ENCODE results near the gene PPP6R1. TPM values are rescaled to one million over a fixed set of nuclear protein-coding genes. Genes with fewer than 3 reads are reported as not detected.
A peak's percentile ranks its signal among the peaks of the same experiment; 100 is the strongest.

Gene PPP6R1
- total and polyA plus RNA-seq, 7 experiments from 2014 or later = 39.3 to 223 (median 156) TPM

GRCh38 chr19:55299991-55300390, 41.2 kb upstream of the PPP6R1 start:
- Mint-ChIP-seq H3K27me3 (peaks cover 0 to 3% (median 0%) of the 10 kb centered on the region in 5 donors), H3K9me3 (no peaks in the 10 kb centered on the region), H3K27ac (no peak overlapping the region), H3K4me3 (no peak overlapping the region), H3K36me3 (no peaks in the 10 kb centered on the region), H3K4me1 (peaks cover 0 to 11% (median 6%) of the 10 kb centered on the region in 7 donors)
- Histone ChIP-seq H3K9me3 (ENCODE audit: control insufficient read depth in 2 of 3, low read length in 3 of 3) (no peaks in the 10 kb centered on the region), H3K4me1 (ENCODE audit: control insufficient read depth in 2 of 2, insufficient read depth in 2 of 2, low read length in 2 of 2) (peaks cover 5 to 10% of the 10 kb centered on the region in 2 donors), H3K27me3 (ENCODE audit: control insufficient read depth in 2 of 2, insufficient read depth in 2 of 2, low read length in 2 of 2) (no peaks in the 10 kb centered on the region), H3K27ac (ENCODE audit: low read depth, low read length) (no peak overlapping the region), H3K36me3 (ENCODE audit: control insufficient read depth in 2 of 3, insufficient read depth in 3 of 3, low read length in 3 of 3) (no peaks in the 10 kb centered on the region), H3K4me3 (ENCODE audit: low read length) (no peak overlapping the region)
- ATAC-seq (no peak), DNase-seq (no peak)
- intact Hi-C loops (cut with micrococcal nuclease) = loop anchor here (2.0 to 10.0 kb wide), 4 partner anchors 107 to 418 kb away; partner anchors contain the start of genes TNNT1 (in 1 of the 2) and UBE2S (in 1 of the 2)
- ChIA-PET POLR2A (interaction anchor here (2.4 kb wide), 1 partner anchor 41 kb away, joined by 11 read pairs; the partner anchor contains the start of gene PPP6R1), CTCF (interaction anchor here (3.0 kb wide), 1 partner anchor 39 kb away, joined by 12 read pairs; the partner anchor contains the start of gene KMT5C)

GRCh38 chr19:55297267-55297666, 38.5 kb upstream of the PPP6R1 start:
- H3K9me3 ChIP-seq (ENCODE audit: control insufficient read depth in 2 of 3, low read length in 3 of 3) = no peaks in the 10 kb centered on the region
- no peak for DNase-seq

GRCh38 chr19:55289117-55289796, 30.4 kb upstream of the PPP6R1 start:
- no peaks in the 10 kb centered on the region for H3K9me3 Mint-ChIP-seq
- POLR2A ChIA-PET = interaction anchor here (1.6 kb wide), 1 partner anchor 34 kb away, joined by 4 read pairs; no protein-coding TSS in a partner anchor
- H3K27ac Mint-ChIP-seq = no peak overlapping the region
- intact Hi-C loops (cut with micrococcal nuclease) = no loop called here
- H3K27me3 Mint-ChIP-seq = no peaks in the 10 kb centered on the region
- Histone ChIP-seq H3K9me3 (ENCODE audit: control insufficient read depth in 2 of 3, low read length in 3 of 3) (no peaks in the 10 kb centered on the region), H3K27me3 (ENCODE audit: control insufficient read depth in 2 of 2, insufficient read depth in 2 of 2, low read length in 2 of 2) (no peaks in the 10 kb centered on the region), H3K36me3 (ENCODE audit: control insufficient read depth in 2 of 3, insufficient read depth in 3 of 3, low read length in 3 of 3) (no peaks in the 10 kb centered on the region), H3K4me3 (ENCODE audit: low read length) (no peak overlapping the region), H3K27ac (ENCODE audit: low read depth, low read length) (no peak overlapping the region), H3K4me1 (ENCODE audit: control insufficient read depth in 2 of 2, insufficient read depth in 2 of 2, low read length in 2 of 2) (no peaks in the 10 kb centered on the region)
- H3K4me1 Mint-ChIP-seq = peaks cover 0 to 9% (median 5%) of the 10 kb centered on the region in 7 donors
- ATAC-seq (no peak), DNase-seq (no peak)
- no peak overlapping the region for H3K4me3 Mint-ChIP-seq
- CTCF ChIA-PET = no interaction called here
- no peaks in the 10 kb centered on the region for H3K36me3 Mint-ChIP-seq

More at GRCh38 chr19:55297267-55297666, 38.5 kb upstream of the PPP6R1 start:
- Histone ChIP-seq H3K27ac (ENCODE audit: low read depth, low read length) (no peak overlapping the region), H3K4me1 (ENCODE audit: control insufficient read depth in 2 of 2, insufficient read depth in 2 of 2, low read length in 2 of 2) (peaks cover 5 to 10% of the 10 kb centered on the region in 2 donors), H3K27me3 (ENCODE audit: control insufficient read depth in 2 of 2, insufficient read depth in 2 of 2, low read length in 2 of 2) (no peaks in the 10 kb centered on the region), H3K36me3 (ENCODE audit: control insufficient read depth in 2 of 3, insufficient read depth in 3 of 3, low read length in 3 of 3) (no peaks in the 10 kb centered on the region), H3K4me3 (ENCODE audit: low read length) (no peak overlapping the region)
- no peak overlapping the region for H3K27ac Mint-ChIP-seq
- no peak for ATAC-seq
- peaks cover 0 to 3% (median 0%) of the 10 kb centered on the region in 5 donors for H3K27me3 Mint-ChIP-seq
- ChIA-PET CTCF (no interaction called here), POLR2A (interaction anchor here (2.4 kb wide), 1 partner anchor 38 kb away, joined by 11 read pairs; the partner anchor contains the start of gene PPP6R1)
- H3K36me3 Mint-ChIP-seq = no peaks in the 10 kb centered on the region
- no peak overlapping the region for H3K4me3 Mint-ChIP-seq
- no peaks in the 10 kb centered on the region for H3K9me3 Mint-ChIP-seq
- peaks cover 0 to 10% (median 6%) of the 10 kb centered on the region in 7 donors for H3K4me1 Mint-ChIP-seq
- intact Hi-C loops (cut with micrococcal nuclease) = no loop called here

- CTCF ChIA-PET = no interaction called here
- H3K4me3 Mint-ChIP-seq = no peak overlapping the region
Measured at GRCh38 chr19:55287361-55288079, 28.7 kb upstream of the PPP6R1 start.

GRCh38 chr19:55285229-55285890, 26.5 kb upstream of the PPP6R1 start:
- H3K4me1 Mint-ChIP-seq = peaks cover 6 to 27% (median 22%) of the 10 kb centered on the region in 7 donors
- Histone ChIP-seq H3K27me3 (ENCODE audit: control insufficient read depth in 2 of 2, insufficient read depth in 2 of 2, low read length in 2 of 2) (no peaks in the 10 kb centered on the region), H3K4me1 (ENCODE audit: control insufficient read depth in 2 of 2, insufficient read depth in 2 of 2, low read length in 2 of 2) (peaks cover 4 to 6% of the 10 kb centered on the region in 2 donors), H3K9me3 (ENCODE audit: control insufficient read depth in 2 of 3, low read length in 3 of 3) (no peaks in the 10 kb centered on the region), H3K36me3 (ENCODE audit: control insufficient read depth in 2 of 3, insufficient read depth in 3 of 3, low read length in 3 of 3) (no peaks in the 10 kb centered on the region), H3K27ac (ENCODE audit: low read depth, low read length) (no peak overlapping the region), H3K4me3 (ENCODE audit: low read length) (no peak overlapping the region)
- H3K27ac Mint-ChIP-seq = peak overlapping the region in 1 of 9 donors; percentile 8
- H3K27me3 Mint-ChIP-seq = peaks cover 0 to 9% (median 0%) of the 10 kb centered on the region in 5 donors
- DNase-seq = no peak
- no peak for ATAC-seq
- no peaks in the 10 kb centered on the region for H3K9me3 Mint-ChIP-seq
- H3K36me3 Mint-ChIP-seq = no peaks in the 10 kb centered on the region
- ChIA-PET CTCF (interaction anchor here (1.0 kb wide), 1 partner anchor 17 kb away, joined by 3 read pairs; no protein-coding TSS in a partner anchor), POLR2A (no interaction called here)
- intact Hi-C loops (cut with micrococcal nuclease) = no loop called here
- H3K4me3 Mint-ChIP-seq = peak overlapping the region in 3 of 10 donors; percentile 8 to 62 (median 20)

More at GRCh38 chr19:55287361-55288079, 28.7 kb upstream of the PPP6R1 start:
- Histone ChIP-seq H3K27me3 (ENCODE audit: control insufficient read depth in 2 of 2, insufficient read depth in 2 of 2, low read length in 2 of 2) (no peaks in the 10 kb centered on the region), H3K36me3 (ENCODE audit: control insufficient read depth in 2 of 3, insufficient read depth in 3 of 3, low read length in 3 of 3) (no peaks in the 10 kb centered on the region), H3K27ac (ENCODE audit: low read depth, low read length) (no peak overlapping the region), H3K4me3 (ENCODE audit: low read length) (no peak overlapping the region), H3K4me1 (ENCODE audit: control insufficient read depth in 2 of 2, insufficient read depth in 2 of 2, low read length in 2 of 2) (no peaks in the 10 kb centered on the region), H3K9me3 (ENCODE audit: control insufficient read depth in 2 of 3, low read length in 3 of 3) (no peaks in the 10 kb centered on the region)
- Mint-ChIP-seq H3K36me3 (no peaks in the 10 kb centered on the region), H3K27me3 (peaks cover 0 to 9% (median 0%) of the 10 kb centered on the region in 5 donors), H3K4me1 (peaks cover 0 to 22% (median 16%) of the 10 kb centered on the region in 7 donors), H3K9me3 (no peaks in the 10 kb centered on the region), H3K27ac (no peak overlapping the region)
- POLR2A ChIA-PET = interaction anchor here (1.2 kb wide), 1 partner anchor 28 kb away, joined by 3 read pairs; the partner anchor contains the start of gene PPP6R1
- DNase-seq (no peak), ATAC-seq (no peak)
- intact Hi-C loops (cut with micrococcal nuclease) = no loop called here

- H3K4me3 ChIP-seq (ENCODE audit: low read length) = no peak overlapping the region
- no peaks in the 10 kb centered on the region for H3K9me3 ChIP-seq (ENCODE audit: control insufficient read depth in 2 of 3, low read length in 3 of 3)
- CTCF ChIA-PET = no interaction called here
- peaks cover 0 to 3% (median 0%) of the 10 kb centered on the region in 3 experiments for H3K36me3 ChIP-seq (ENCODE audit: control insufficient read depth in 2 of 3, insufficient read depth in 3 of 3, low read length in 3 of 3)
- intact Hi-C loops (cut with micrococcal nuclease) = no loop called here
- H3K27me3 Mint-ChIP-seq = peaks cover 0 to 9% (median 0%) of the 10 kb centered on the region in 5 donors
- no peak for DNase-seq
- peak overlapping the region in 3 of 10 donors; percentile 20 to 62 (median 32) for H3K4me3 Mint-ChIP-seq
- peaks cover 0 to 4% (median 0%) of the 10 kb centered on the region in 5 donors for H3K36me3 Mint-ChIP-seq
- POLR2A ChIA-PET = interaction anchor here (8.2 kb wide), 1 partner anchor 27 kb away, joined by 156 read pairs; the partner anchor contains the start of gene PPP6R1
- H3K4me1 ChIP-seq (ENCODE audit: control insufficient read depth in 2 of 2, insufficient read depth in 2 of 2, low read length in 2 of 2) = peaks cover 6% of the 10 kb centered on the region in 2 donors
- H3K9me3 Mint-ChIP-seq = no peaks in the 10 kb centered on the region
- H3K27ac ChIP-seq (ENCODE audit: low read depth, low read length) = no peak overlapping the region
- peak overlapping the region in 1 of 9 donors; percentile 43 for H3K27ac Mint-ChIP-seq
- H3K27me3 ChIP-seq (ENCODE audit: control insufficient read depth in 2 of 2, insufficient read depth in 2 of 2, low read length in 2 of 2) = no peaks in the 10 kb centered on the region
- H3K4me1 Mint-ChIP-seq = peaks cover 12 to 35% (median 30%) of the 10 kb centered on the region in 7 donors
- no peak for ATAC-seq
Measured at GRCh38 chr19:55284405-55285058, 25.7 kb upstream of the PPP6R1 start.

Data from naive thymus-derived CD4-positive, alpha-beta T cell (primary cell).